ENCODE results near the gene ACTG1.

Gene ACTG1

GRCh38 chr17:81512562-81513371 is at the start of gene ACTG1:
Gene ACTG1, minus strand, starts transcription at chr17:81512799. Its CDS starts 445 bp downstream, at chr17:81512354.
- peak; percentile 81 to 87 for DNase-seq (ENCODE audit: low read depth in 2 of 2)

- DNase-seq (ENCODE audit: low read depth in 2 of 2), result no peak
Measured at GRCh38 chr17:81561494-81561885, 48.9 kb upstream of the ACTG1 start.

- no peak for DNase-seq (ENCODE audit: low read depth in 2 of 2)
Measured at GRCh38 chr17:81558941-81559806, 46.6 kb upstream of the ACTG1 start.

- DNase-seq (ENCODE audit: low read depth in 2 of 2), result no peak
Measured at GRCh38 chr17:81558115-81558468, 45.5 kb upstream of the ACTG1 start.

GRCh38 chr17:81557276-81558114 is 44.9 kb upstream of the ACTG1 start:
- DNase-seq (ENCODE audit: low read depth in 2 of 2), result no peak

GRCh38 chr17:81556863-81557262 is 44.3 kb upstream of the ACTG1 start:
- DNase-seq (ENCODE audit: low read depth in 2 of 2), result no peak

GRCh38 chr17:81556175-81556691 is 43.6 kb upstream of the ACTG1 start:
- no peak for DNase-seq (ENCODE audit: low read depth in 2 of 2)

GRCh38 chr17:81553616-81554181 is 41.1 kb upstream of the ACTG1 start:
- no peak for DNase-seq (ENCODE audit: low read depth in 2 of 2)

- peak; percentile 34 to 45 for DNase-seq (ENCODE audit: low read depth in 2 of 2)
Measured at GRCh38 chr17:81553018-81553615, 40.5 kb upstream of the ACTG1 start.

- DNase-seq (ENCODE audit: low read depth in 2 of 2), result peak; percentile 55 to 70
Measured at GRCh38 chr17:81552244-81553017, 39.8 kb upstream of the ACTG1 start, which contains the start of gene FAAP100. Gene FAAP100, minus strand, starts transcription at chr17:81552353. Its CDS starts 23 bp downstream, at chr17:81552330.

GRCh38 chr17:81551458-81552243 is 39.1 kb upstream of the ACTG1 start:
- no peak for DNase-seq (ENCODE audit: low read depth in 2 of 2)

- DNase-seq (ENCODE audit: low read depth in 2 of 2), result no peak
Measured at GRCh38 chr17:81550830-81551457, 38.3 kb upstream of the ACTG1 start.

- DNase-seq (ENCODE audit: low read depth in 2 of 2), result no peak
Measured at GRCh38 chr17:81550285-81550684, 37.7 kb upstream of the ACTG1 start.

- DNase-seq (ENCODE audit: low read depth in 2 of 2), result no peak
Measured at GRCh38 chr17:81549826-81550225, 37.2 kb upstream of the ACTG1 start.

GRCh38 chr17:81549031-81549557 is 36.5 kb upstream of the ACTG1 start:
- DNase-seq (ENCODE audit: low read depth in 2 of 2), result no peak

GRCh38 chr17:81547614-81547982 is 35.0 kb upstream of the ACTG1 start:
- no peak for DNase-seq (ENCODE audit: low read depth in 2 of 2)

- no peak for DNase-seq (ENCODE audit: low read depth in 2 of 2)
Measured at GRCh38 chr17:81546906-81547613, 34.5 kb upstream of the ACTG1 start.
